Neural crest cell (in vitro differentiated cells): Measurements from ENCODE around the gene PACRG. TPM values are rescaled to one million over a fixed set of nuclear protein-coding genes. Genes with fewer than 3 reads are reported as not detected.

Source experiments
- DNase-seq: peaks from one replicate; pipeline ENCODE4 v3.0.0; 2021; ENCODE audit warnings: low read depth, mixed read lengths, low spot score
- H3K27ac Mint-ChIP-seq: one replicate; pipeline ENCODE4 v1.8.0; 2021; ENCODE audit warnings: mild to moderate bottlenecking, mixed read lengths; ENCODE audit not compliant: unreplicated experiment
- H3K27me3 Mint-ChIP-seq: 2 replicates; pipeline ENCODE4 v1.8.0; 2021; ENCODE audit warnings: low read depth, mild to moderate bottlenecking, mixed read lengths
- H3K36me3 Mint-ChIP-seq: 2 replicates; pipeline ENCODE4 v1.8.0; 2021; ENCODE audit warnings: low read depth, mild to moderate bottlenecking, mixed read lengths
- H3K4me1 Mint-ChIP-seq: 2 replicates; pipeline ENCODE4 v1.8.0; 2021; ENCODE audit warnings: mixed read lengths
- H3K4me3 Mint-ChIP-seq: one replicate; pipeline ENCODE4 v1.8.0; 2021; ENCODE audit warnings: mild to moderate bottlenecking, mixed read lengths
- H3K9me3 Mint-ChIP-seq: 2 replicates; pipeline ENCODE4 v1.8.0; 2021; ENCODE audit warnings: mixed read lengths
- total RNA-seq: library from RNA; stranded (reverse); gene quantifications from 2 replicates; pipeline ENCODE4 v1.2.1, GENCODE V29; 2021
- TF ChIP-seq, protein P1 (sequence below): fragments of 200-600 bp; sonication (generic); conservative IDR thresholded peaks from 2 replicates; pipeline ENCODE4 v1.5.0; 2021; ENCODE audit warnings: antibody characterized with exemption, mild to moderate bottlenecking

PACRG gene
- total RNA-seq, 1 donor from 2014 or later: 1.8 TPM

DNA sequence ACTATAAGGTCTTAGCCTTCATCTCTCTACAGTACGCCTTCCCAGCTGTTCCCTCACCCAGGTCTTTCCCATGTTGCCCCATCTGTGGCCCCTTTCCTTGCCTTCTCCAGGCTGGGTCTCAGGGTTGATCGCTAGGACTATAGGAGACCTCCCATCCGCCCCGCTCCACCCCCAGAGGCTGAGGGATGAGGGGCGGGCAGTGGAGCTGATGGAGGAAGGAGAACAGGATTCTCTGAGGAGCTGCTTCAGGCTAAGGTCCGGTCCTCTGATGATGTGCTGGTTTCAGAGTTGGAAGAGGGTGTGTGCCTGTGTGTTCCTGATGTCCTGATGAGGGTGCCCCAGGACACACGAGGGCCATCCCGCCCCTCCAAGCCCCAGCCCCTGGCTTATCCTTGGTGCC lies 531.9 kb downstream of the PACRG start:
- DNase-seq: no peak
- no peaks in the 10 kb centered on the region for H3K27me3 Mint-ChIP-seq
- H3K9me3 Mint-ChIP-seq: peaks cover 7% of the 10 kb centered on the region
- peaks cover 48% of the 10 kb centered on the region for H3K4me1 Mint-ChIP-seq
- H3K36me3 Mint-ChIP-seq: peaks cover 4% of the 10 kb centered on the region
- TF ChIP-seq, protein P1, sequence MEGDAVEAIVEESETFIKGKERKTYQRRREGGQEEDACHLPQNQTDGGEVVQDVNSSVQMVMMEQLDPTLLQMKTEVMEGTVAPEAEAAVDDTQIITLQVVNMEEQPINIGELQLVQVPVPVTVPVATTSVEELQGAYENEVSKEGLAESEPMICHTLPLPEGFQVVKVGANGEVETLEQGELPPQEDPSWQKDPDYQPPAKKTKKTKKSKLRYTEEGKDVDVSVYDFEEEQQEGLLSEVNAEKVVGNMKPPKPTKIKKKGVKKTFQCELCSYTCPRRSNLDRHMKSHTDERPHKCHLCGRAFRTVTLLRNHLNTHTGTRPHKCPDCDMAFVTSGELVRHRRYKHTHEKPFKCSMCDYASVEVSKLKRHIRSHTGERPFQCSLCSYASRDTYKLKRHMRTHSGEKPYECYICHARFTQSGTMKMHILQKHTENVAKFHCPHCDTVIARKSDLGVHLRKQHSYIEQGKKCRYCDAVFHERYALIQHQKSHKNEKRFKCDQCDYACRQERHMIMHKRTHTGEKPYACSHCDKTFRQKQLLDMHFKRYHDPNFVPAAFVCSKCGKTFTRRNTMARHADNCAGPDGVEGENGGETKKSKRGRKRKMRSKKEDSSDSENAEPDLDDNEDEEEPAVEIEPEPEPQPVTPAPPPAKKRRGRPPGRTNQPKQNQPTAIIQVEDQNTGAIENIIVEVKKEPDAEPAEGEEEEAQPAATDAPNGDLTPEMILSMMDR: no peak
- H3K4me3 Mint-ChIP-seq: peak overlapping the region; percentile 54
- H3K27ac Mint-ChIP-seq: peak overlapping the region; percentile 91

DNA sequence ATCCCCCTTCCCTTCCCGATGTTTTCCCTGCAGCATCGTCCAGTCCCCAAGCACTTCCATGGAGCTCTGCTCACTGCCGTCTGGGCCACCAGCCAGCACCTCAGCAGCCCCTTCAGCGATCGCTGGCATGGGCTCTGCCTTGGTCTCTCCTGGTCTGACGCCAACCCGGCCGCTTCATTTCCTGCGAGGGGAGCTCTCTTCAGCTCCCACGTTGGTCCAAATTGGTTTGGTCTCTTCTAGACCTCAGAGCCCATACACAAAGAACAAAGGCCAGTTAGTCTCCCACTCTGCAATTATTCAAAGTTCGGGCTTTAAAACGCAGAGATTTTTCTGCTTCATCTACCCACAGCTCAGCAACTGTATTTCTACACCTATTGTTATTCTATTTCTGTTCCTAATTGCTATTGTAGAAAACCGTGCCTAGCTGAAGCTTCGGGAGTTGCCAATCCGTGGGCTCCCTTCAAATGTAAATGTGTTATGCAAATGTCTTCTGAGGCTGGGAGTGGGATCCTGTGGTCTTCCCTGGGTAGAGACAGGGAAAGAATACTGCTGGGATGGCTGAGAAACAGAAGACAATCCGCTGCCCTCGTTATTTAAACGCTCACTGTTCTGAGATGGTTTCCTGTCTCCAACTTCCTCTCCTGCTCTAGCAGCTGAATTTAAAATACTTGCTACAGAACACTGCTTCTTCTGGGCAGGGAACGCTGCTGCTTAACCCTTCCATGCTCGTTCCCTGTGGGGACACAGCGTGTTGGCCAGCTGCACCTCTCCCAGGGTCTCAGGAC lies 532.5 kb downstream of the PACRG start:
- H3K27ac Mint-ChIP-seq: peak overlapping the region; percentile 91
- peaks cover 7% of the 10 kb centered on the region for H3K9me3 Mint-ChIP-seq
- H3K4me3 Mint-ChIP-seq: peak overlapping the region; percentile 54
- H3K36me3 Mint-ChIP-seq: peaks cover 4% of the 10 kb centered on the region
- DNase-seq: no peak
- peaks cover 46% of the 10 kb centered on the region for H3K4me1 Mint-ChIP-seq
- no peaks in the 10 kb centered on the region for H3K27me3 Mint-ChIP-seq
- TF ChIP-seq, protein P1: no peak

GRCh38 chr6:163260911-163261310 lies 533.1 kb downstream of the PACRG start:
- peaks cover 46% of the 10 kb centered on the region for H3K4me1 Mint-ChIP-seq

GRCh38 chr6:163261361-163261760 lies 533.6 kb downstream of the PACRG start:
- Mint-ChIP-seq H3K4me1 (peaks cover 46% of the 10 kb centered on the region), H3K4me3 (peak overlapping the region; percentile 54), H3K27me3 (no peaks in the 10 kb centered on the region), H3K36me3 (peaks cover 4% of the 10 kb centered on the region), H3K9me3 (peaks cover 7% of the 10 kb centered on the region), H3K27ac (peak overlapping the region; percentile 66)
- DNase-seq: no peak
- TF ChIP-seq, protein P1: no peak

More at GRCh38 chr6:163260911-163261310, 533.1 kb downstream of the PACRG start:
- Mint-ChIP-seq H3K9me3 (peaks cover 7% of the 10 kb centered on the region), H3K27me3 (no peaks in the 10 kb centered on the region), H3K36me3 (peaks cover 4% of the 10 kb centered on the region), H3K27ac (peak overlapping the region; percentile 91), H3K4me3 (peak overlapping the region; percentile 54)
- no peak for DNase-seq
- TF ChIP-seq, protein P1: no peak

- H3K36me3 Mint-ChIP-seq: peaks cover 4% of the 10 kb centered on the region
- peaks cover 46% of the 10 kb centered on the region for H3K4me1 Mint-ChIP-seq
- no peak overlapping the region for H3K4me3 Mint-ChIP-seq
- H3K9me3 Mint-ChIP-seq: peaks cover 7% of the 10 kb centered on the region
- no peak overlapping the region for H3K27ac Mint-ChIP-seq
- TF ChIP-seq, protein P1: no peak
- no peak for DNase-seq
- H3K27me3 Mint-ChIP-seq: no peaks in the 10 kb centered on the region
Observed at GRCh38 chr6:163262080-163262479, 534.3 kb downstream of the PACRG start.
